Cardiac atrium fibroblast (primary cell): ENCODE results near the gene KCNJ6. TPM values are rescaled to one million over a fixed set of nuclear protein-coding genes. Genes with fewer than 3 reads are reported as not detected.

Source experiments
- total RNA-seq: library from RNA; depleted of rRNA; stranded (reverse); fragments of >200 nt; gene quantifications from 2 replicates; pipeline ENCODE4 v1.2.3, GENCODE V29; 2015

KCNJ6 gene
- total RNA-seq = 0.18 and 0.65 TPM in 2 replicates

GRCh38 chr21:37916310-37917051 lies at the start of gene KCNJ6:
Gene KCNJ6 (minus strand): TSS chr21:37916457. CDS start chr21:37840682, 75,775 bp downstream.

